GM23338 (cell line): Measurements from ENCODE around the gene DIS3L.

Experiments used
- CREB1 ChIP-seq: fragments of 250-450 bp; sonication (Bioruptor Pico); IDR thresholded peaks from 2 replicates; pipeline ENCODE4 v1.5.0; 2020; ENCODE audit warnings: low read depth, mild to moderate bottlenecking, moderate library complexity
- CTCF ChIP-seq, 2 experiments: fragments of 200-600 bp in 1 of 2; sonication (generic) in 1 of 2; conservative IDR thresholded peaks; 2 replicates each; pipeline versions ENCODE4 v1.5.1 to v1.6.1; 2016 to 2017; ENCODE audit warnings: antibody characterized with exemption in 2 of 2, low read depth in 2 of 2, mild to moderate bottlenecking in 2 of 2, moderate library complexity in 1 of 2
- EZH2 ChIP-seq: fragments of 200-600 bp; sonication (generic); IDR thresholded peaks from one replicate; pipeline ENCODE4 v1.8.0; 2017; ENCODE audit warnings: antibody characterized with exemption, mild to moderate bottlenecking, low read depth; ENCODE audit not compliant: unreplicated experiment
- EZH2phosphoT487 ChIP-seq: fragments of 200-600 bp; sonication (generic); IDR thresholded peaks from one replicate; pipeline ENCODE4 v1.8.1; 2018; ENCODE audit warnings: antibody characterized with exemption; ENCODE audit not compliant: unreplicated experiment
- JUNB ChIP-seq: IDR thresholded peaks from one replicate; pipeline ENCODE4 v1.6.1; 2016; ENCODE audit warnings: antibody characterized with exemption; ENCODE audit not compliant: unreplicated experiment
- NANOG ChIP-seq: IDR thresholded peaks from 2 replicates; pipeline ENCODE4 v1.6.1; 2016; ENCODE audit warnings: antibody characterized with exemption, borderline replicate concordance
- POLR2AphosphoS5 ChIP-seq: IDR thresholded peaks from 2 replicates; pipeline ENCODE4 v1.6.1; 2016; ENCODE audit warnings: antibody characterized with exemption, low read depth
- REST ChIP-seq: IDR thresholded peaks from one replicate; pipeline ENCODE4 v1.6.1; 2018; ENCODE audit warnings: antibody characterized with exemption; ENCODE audit not compliant: unreplicated experiment
- ZNF462 ChIP-seq: fragments of 250-450 bp; sonication (Bioruptor Pico); IDR thresholded peaks from 2 replicates; pipeline ENCODE4 v1.5.0; 2020; ENCODE audit warnings: mild to moderate bottlenecking, moderate library complexity

- TF ChIP-seq CTCF (conservative IDR thresholded peaks at IDR 0.05; ENCODE audit: low read depth in 2 of 2) (no peak), ZNF462 (CRISPR knock-in tag) (no peak), NANOG (no peak), POLR2AphosphoS5 (no peak), CREB1 (CRISPR knock-in tag) (no peak), EZH2 (peak; percentile 15), EZH2phosphoT487 (no peak), JUNB (no peak), REST (no peak)
Measured at GRCh38 chr15:66256692-66257091, 36.7 kb upstream of the DIS3L start.
